Measurements from ENCODE around the gene GOLPH3L. TPM values are rescaled to one million over a fixed set of nuclear protein-coding genes. Genes with fewer than 3 reads are reported as not detected.

GOLPH3L gene
- total and polyA plus RNA-seq, 2 of the 13 experiments (the other 11 are each of a cell fraction or from before 2014, with no cell fraction given), result 8.2 to 12.8 TPM

DNA sequence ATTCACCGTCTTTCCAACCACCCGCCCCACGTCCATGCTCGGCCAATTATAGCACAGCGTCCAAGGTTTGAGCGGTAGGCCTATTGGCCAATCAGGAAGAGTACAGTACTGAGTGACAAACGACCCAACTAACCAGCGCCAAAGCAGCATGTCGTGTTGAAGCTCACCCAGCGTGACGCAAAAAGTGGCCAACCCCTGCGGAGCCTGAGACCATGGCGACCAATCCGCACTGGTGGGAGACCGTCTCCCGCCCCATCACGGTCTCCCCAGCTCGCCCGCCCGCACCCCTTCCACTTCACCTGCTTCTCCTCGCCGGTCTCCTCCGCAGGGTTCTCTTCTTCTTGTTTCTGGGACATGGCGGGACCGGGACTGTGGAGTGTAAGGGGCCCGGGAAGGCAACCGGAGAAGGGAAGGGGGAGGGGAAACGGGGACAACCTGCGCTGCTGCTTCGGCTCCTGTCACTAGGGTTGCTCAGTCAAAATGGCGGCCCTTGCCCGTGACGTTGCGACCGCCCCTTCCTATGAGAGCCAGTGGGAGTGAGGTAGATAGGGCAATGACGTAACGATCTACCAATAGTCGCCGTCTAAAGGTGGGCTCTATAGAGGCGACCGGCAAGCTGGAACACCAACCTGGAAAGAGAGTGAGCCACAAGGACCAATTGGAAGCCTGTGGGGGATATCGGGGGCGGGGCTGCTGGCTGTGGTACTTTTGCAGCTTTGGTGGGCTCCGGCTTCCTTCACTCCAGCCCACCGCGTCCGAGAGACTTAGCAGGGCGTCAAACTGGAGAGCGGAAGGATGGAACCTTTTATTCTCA is 67.6 kb downstream of the GOLPH3L start, which contains the start of gene ENSA (continued):
- TF ChIP-seq DMTF1 (CRISPR knock-in tag; IDR thresholded peaks at IDR 0.05) (peak; percentile 85; the same call in 1 of the 2 replicates), DPF2 (CRISPR knock-in tag; IDR thresholded peaks at IDR 0.05; ENCODE audit: borderline replicate concordance, low read depth) (no peak), ZNF367 (CRISPR knock-in tag; IDR thresholded peaks at IDR 0.05; ENCODE audit: borderline replicate concordance) (no peak), ZNF550 (CRISPR knock-in tag; IDR thresholded peaks at IDR 0.05; ENCODE audit: borderline replicate concordance) (0 out of 2 replicates have a peak, but pooled peaks have one; percentile 20), ZFP37 (CRISPR knock-in tag; IDR thresholded peaks at IDR 0.05; ENCODE audit: borderline replicate concordance) (no peak), ZNF775 (CRISPR knock-in tag; IDR thresholded peaks at IDR 0.05; ENCODE audit: borderline replicate concordance) (no peak; the same call in 1 of the 2 replicates), ZNF672 (CRISPR knock-in tag; IDR thresholded peaks at IDR 0.05) (no peak), ZNF691 (CRISPR knock-in tag; IDR thresholded peaks at IDR 0.05; ENCODE audit: borderline replicate concordance, low read depth) (no peak), CAMTA2 (CRISPR knock-in tag; IDR thresholded peaks at IDR 0.05; ENCODE audit: borderline replicate concordance) (no peak), ESRRA (CRISPR knock-in tag; IDR thresholded peaks at IDR 0.05; ENCODE audit: low read depth) (no peak), PCBP1 (IDR thresholded peaks at IDR 0.05; ENCODE audit: borderline replicate concordance, low read depth, low read length) (no peak), TMF1 (CRISPR knock-in tag; IDR thresholded peaks at IDR 0.05; ENCODE audit: low read depth) (no peak), RFXANK (CRISPR knock-in tag; IDR thresholded peaks at IDR 0.05) (peak; percentile 66; the same call in 1 of the 2 replicates), CCAR2 (optimal IDR thresholded peaks at IDR 0.05; ENCODE audit: low read depth, low read length) (no peak), ZNF674 (CRISPR knock-in tag; IDR thresholded peaks at IDR 0.05; ENCODE audit: low read depth) (no peak), PHF20 (CRISPR knock-in tag; IDR thresholded peaks at IDR 0.05) (peak; percentile 52; the same call in 1 of the 2 replicates)
- TF ChIP-seq, protein P1, sequence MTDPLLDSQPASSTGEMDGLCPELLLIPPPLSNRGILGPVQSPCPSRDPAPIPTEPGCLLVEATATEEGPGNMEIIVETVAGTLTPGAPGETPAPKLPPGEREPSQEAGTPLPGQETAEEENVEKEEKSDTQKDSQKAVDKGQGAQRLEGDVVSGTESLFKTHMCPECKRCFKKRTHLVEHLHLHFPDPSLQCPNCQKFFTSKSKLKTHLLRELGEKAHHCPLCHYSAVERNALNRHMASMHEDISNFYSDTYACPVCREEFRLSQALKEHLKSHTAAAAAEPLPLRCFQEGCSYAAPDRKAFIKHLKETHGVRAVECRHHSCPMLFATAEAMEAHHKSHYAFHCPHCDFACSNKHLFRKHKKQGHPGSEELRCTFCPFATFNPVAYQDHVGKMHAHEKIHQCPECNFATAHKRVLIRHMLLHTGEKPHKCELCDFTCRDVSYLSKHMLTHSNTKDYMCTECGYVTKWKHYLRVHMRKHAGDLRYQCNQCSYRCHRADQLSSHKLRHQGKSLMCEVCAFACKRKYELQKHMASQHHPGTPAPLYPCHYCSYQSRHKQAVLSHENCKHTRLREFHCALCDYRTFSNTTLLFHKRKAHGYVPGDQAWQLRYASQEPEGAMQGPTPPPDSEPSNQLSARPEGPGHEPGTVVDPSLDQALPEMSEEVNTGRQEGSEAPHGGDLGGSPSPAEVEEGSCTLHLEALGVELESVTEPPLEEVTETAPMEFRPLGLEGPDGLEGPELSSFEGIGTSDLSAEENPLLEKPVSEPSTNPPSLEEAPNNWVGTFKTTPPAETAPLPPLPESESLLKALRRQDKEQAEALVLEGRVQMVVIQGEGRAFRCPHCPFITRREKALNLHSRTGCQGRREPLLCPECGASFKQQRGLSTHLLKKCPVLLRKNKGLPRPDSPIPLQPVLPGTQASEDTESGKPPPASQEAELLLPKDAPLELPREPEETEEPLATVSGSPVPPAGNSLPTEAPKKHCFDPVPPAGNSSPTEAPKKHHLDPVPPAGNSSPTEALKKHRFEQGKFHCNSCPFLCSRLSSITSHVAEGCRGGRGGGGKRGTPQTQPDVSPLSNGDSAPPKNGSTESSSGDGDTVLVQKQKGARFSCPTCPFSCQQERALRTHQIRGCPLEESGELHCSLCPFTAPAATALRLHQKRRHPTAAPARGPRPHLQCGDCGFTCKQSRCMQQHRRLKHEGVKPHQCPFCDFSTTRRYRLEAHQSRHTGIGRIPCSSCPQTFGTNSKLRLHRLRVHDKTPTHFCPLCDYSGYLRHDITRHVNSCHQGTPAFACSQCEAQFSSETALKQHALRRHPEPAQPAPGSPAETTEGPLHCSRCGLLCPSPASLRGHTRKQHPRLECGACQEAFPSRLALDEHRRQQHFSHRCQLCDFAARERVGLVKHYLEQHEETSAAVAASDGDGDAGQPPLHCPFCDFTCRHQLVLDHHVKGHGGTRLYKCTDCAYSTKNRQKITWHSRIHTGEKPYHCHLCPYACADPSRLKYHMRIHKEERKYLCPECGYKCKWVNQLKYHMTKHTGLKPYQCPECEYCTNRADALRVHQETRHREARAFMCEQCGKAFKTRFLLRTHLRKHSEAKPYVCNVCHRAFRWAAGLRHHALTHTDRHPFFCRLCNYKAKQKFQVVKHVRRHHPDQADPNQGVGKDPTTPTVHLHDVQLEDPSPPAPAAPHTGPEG (CRISPR knock-in tag; IDR thresholded peaks at IDR 0.05), result no peak; the same call in 1 of the 2 replicates
- TF ChIP-seq, protein P2, sequence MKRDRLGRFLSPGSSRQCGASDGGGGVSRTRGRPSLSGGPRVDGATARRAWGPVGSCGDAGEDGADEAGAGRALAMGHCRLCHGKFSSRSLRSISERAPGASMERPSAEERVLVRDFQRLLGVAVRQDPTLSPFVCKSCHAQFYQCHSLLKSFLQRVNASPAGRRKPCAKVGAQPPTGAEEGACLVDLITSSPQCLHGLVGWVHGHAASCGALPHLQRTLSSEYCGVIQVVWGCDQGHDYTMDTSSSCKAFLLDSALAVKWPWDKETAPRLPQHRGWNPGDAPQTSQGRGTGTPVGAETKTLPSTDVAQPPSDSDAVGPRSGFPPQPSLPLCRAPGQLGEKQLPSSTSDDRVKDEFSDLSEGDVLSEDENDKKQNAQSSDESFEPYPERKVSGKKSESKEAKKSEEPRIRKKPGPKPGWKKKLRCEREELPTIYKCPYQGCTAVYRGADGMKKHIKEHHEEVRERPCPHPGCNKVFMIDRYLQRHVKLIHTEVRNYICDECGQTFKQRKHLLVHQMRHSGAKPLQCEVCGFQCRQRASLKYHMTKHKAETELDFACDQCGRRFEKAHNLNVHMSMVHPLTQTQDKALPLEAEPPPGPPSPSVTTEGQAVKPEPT (CRISPR knock-in tag; IDR thresholded peaks at IDR 0.05; ENCODE audit: low read depth), result no peak
